ENCODE results near the gene MRC2.
"Not testable (repeated sequence)": the region's sequence is repeated elsewhere in the genome, so short reads cannot be mapped to it uniquely, and the experiment has no call there.

- TF ChIP-seq CTCF (IDR thresholded peaks at IDR 0.05); EP300 (IDR thresholded peaks at IDR 0.05; ENCODE audit: low read depth); POLR2AphosphoS5 (IDR thresholded peaks at IDR 0.05); POLR2A (IDR thresholded peaks at IDR 0.05): not testable (repeated sequence)
These were observed 23.7 kb upstream of the MRC2 start for GRCh38 chr17:62603783-62604182.
